Measurements from ENCODE around the gene GIGYF1. TPM values are rescaled to one million over a fixed set of nuclear protein-coding genes. Genes with fewer than 3 reads are reported as not detected.

The GIGYF1 gene
- total RNA-seq, 2 experiments from 2014 or later: 43.4 to 47.4 TPM

DNA sequence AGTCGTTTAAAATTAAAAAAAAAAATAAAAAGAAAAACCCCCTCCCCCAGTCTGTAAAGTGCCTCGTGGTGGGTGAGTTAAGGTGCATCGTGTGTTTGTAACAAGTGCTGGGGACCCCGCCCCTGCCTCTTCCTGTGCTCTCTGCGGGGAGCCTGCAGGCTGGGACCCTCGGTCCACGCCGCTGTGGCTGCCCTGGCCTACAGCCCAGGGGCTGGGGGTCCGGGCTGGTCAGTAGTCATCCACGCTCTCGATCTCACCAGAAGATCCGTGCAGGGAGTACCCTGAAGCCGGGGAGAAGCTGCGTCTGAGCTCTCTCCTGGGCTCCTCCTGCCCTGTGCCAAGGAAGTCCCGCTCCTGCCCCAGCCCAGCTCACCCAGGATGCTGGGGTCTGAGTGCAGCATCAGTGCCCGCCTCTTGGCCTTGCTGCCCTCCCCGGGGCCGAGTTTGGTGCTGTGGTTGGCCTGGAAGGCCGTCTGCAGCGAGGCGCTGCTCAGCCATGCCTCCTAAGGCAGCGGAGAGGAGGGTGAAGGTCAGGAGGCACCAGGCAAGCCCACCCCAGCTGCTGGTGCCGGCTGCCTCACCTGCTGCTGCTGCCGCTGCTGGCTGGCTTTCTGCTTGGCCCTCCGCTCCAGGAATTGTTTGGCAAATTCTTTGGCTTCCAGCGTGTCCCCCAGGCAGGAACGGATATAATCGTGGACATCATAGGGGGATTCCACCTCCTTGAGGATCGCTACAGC, 12.4 kb downstream of the GIGYF1 start:
- Mint-ChIP-seq H3K27me3 (no peaks in the 10 kb centered on the region), H3K36me3 (ENCODE audit: low read depth) (peaks cover 45% of the 10 kb centered on the region), H3K27ac (peak overlapping the region; percentile 21), H3K9me3 (no peaks in the 10 kb centered on the region), H3K4me1 (peaks cover 32% of the 10 kb centered on the region), H3K4me3 (no peak overlapping the region)
- no peak for DNase-seq
- ChIA-PET POLR2A (interaction anchor here (1.3 to 5.4 kb wide), 6 partner anchors 10 to 171 kb away, joined by 3 to 51 read pairs (median 8); partner anchors contain the start of genes FBXO24, GIGYF1, LRCH4 and MOSPD3), CTCF (interaction anchor here (1.4 to 2.0 kb wide), 2 partner anchors 24 to 69 kb away, joined by 4 to 8 read pairs; partner anchors contain the start of genes MOSPD3 and POP7)

DNA sequence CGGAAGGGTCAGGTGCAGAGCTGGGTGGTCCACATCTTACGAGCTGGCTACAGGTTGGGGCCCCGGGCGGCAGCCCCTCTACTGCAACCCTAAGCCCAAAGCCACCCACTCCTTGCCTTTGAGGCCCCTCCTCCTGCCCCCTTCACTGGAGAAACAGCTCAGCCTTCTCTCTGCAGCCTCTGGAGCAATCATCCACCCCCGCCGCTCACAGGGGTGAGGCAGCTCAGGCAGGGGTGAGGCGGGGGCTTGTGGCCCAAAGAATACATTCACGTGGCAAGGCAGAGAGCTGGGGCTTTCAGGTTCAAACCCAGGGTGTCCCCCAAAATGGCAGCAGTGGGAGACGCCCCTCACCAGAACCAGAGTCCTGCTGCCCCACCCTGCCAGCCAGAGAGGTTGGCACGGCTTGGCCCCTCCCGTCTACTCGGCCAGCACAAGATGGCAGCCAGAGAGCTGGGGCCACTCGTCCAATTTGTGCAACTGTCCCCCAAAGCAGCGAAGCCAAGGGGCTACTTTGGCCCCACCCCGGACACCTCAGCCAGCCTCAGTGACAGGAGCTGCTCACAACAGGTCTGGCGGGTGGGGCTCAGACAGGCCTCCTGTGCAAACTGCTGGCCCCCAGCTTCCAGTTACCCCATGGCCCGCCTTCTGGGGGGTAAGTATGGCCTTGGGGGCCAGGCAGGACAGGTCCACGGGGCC, 13.3 kb downstream of the GIGYF1 start:
- Mint-ChIP-seq H3K36me3 (ENCODE audit: low read depth) (peaks cover 49% of the 10 kb centered on the region), H3K4me3 (no peak overlapping the region), H3K9me3 (no peaks in the 10 kb centered on the region), H3K27ac (peak overlapping the region; percentile 31), H3K4me1 (peaks cover 36% of the 10 kb centered on the region), H3K27me3 (no peaks in the 10 kb centered on the region)
- DNase-seq: no peak
- CTCF ChIA-PET: interaction anchor here (1.1 to 2.0 kb wide), 4 partner anchors 10 to 75 kb away, joined by 3 to 8 read pairs (median 4); partner anchors contain the start of genes MOSPD3 and POP7
- POLR2A ChIA-PET: interaction anchor here (1.0 to 5.4 kb wide), 8 partner anchors 11 to 172 kb away, joined by 3 to 51 read pairs (median 7); partner anchors contain the start of genes FBXO24, GIGYF1, LRCH4 and MOSPD3

DNA sequence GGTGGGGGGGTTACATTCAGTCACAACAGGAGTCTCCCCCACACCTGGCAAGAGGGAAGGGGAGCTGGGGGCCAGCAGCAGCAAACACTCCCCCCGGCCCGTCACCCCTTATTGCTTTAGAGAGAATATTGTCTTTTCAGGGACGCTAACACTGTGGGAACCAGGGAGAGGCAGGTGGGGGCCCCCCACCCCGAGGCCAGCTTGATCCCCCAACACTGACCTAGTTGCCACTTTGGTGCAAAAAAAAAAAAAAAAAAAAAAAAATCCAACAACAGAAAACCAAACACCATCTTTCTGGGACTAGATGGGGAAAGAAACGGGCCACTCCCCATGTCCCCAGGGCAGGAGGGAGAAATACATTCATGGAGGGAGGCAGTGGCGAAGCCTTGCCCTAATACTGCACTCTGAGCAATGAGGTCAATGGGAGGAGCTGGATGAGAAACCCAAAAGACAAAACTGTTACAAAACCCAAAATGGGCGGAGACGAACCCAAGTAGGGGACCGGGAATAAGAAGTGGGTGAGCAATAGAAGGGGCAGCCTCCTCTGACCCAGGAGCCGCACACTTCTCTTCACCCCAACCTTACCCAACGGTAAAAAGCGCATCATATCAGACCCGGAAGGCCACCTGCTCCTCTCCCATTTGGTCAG, 14.0 kb downstream of the GIGYF1 start:
- peaks cover 36% of the 10 kb centered on the region for H3K4me1 Mint-ChIP-seq
- no peak overlapping the region for H3K4me3 Mint-ChIP-seq
- DNase-seq: no peak
- no peaks in the 10 kb centered on the region for H3K9me3 Mint-ChIP-seq
- ChIA-PET POLR2A (interaction anchor here (1.0 to 5.4 kb wide), 8 partner anchors 12 to 172 kb away, joined by 3 to 51 read pairs (median 7); partner anchors contain the start of genes FBXO24, GIGYF1, LRCH4 and MOSPD3), CTCF (interaction anchor here (1.1 to 2.0 kb wide), 5 partner anchors 10 to 131 kb away, joined by 3 to 8 read pairs (median 5); partner anchors contain the start of genes MOSPD3 and POP7)
- H3K27ac Mint-ChIP-seq: peak overlapping the region; percentile 31
- no peaks in the 10 kb centered on the region for H3K27me3 Mint-ChIP-seq
- peaks cover 45% of the 10 kb centered on the region for H3K36me3 Mint-ChIP-seq (ENCODE audit: low read depth)

DNA sequence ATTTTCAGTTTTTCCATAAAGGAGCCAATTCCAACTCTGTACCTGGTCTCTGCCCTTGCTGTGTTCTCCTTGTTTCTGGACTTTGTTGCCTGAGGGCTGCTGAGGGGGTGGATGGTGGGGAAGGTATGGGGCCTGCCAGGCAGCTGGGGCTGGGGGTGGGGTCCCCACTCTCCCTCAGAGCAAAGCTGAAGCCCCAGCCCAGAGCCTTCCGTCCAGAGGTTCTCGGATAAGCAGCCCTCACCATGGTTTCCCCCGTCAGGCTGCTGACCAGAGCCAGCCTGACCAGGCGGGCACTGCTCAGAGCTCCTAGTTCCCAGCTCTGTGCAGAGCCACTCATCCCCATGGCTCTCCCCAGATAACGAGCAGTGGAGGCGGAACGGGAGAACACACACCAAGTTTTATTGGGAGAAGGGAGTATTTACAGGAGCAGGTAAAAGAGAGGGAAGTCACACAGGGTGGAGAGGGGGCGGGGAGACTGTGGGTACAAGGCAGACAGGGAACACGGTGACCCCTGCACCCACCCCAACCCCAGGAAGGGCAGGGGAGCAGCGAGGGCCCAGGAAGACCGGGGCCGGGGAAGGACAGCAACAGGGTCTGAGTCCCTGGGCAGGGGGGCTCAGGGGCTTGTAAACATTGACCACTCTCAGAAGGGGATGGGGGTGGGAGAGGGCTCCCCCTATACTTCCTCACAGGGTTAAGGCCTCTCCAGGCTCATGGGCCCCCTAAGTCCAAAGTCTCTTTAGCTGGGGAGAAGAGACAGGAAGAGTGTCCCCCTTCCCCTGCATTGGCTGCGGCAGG, 14.7 kb downstream of the GIGYF1 start:
- Mint-ChIP-seq H3K27ac (no peak overlapping the region), H3K27me3 (no peaks in the 10 kb centered on the region), H3K4me3 (no peak overlapping the region), H3K36me3 (ENCODE audit: low read depth) (peaks cover 50% of the 10 kb centered on the region), H3K4me1 (peaks cover 36% of the 10 kb centered on the region), H3K9me3 (no peaks in the 10 kb centered on the region)
- POLR2A ChIA-PET: interaction anchor here (1.0 to 5.4 kb wide), 6 partner anchors 13 to 111 kb away, joined by 3 to 51 read pairs (median 6); partner anchors contain the start of genes GIGYF1 and POP7
- no peak for DNase-seq
- CTCF ChIA-PET: interaction anchor here (1.2 to 2.0 kb wide), 3 partner anchors 11 to 130 kb away, joined by 5 to 8 read pairs (median 5); partner anchors contain the start of gene POP7

DNA sequence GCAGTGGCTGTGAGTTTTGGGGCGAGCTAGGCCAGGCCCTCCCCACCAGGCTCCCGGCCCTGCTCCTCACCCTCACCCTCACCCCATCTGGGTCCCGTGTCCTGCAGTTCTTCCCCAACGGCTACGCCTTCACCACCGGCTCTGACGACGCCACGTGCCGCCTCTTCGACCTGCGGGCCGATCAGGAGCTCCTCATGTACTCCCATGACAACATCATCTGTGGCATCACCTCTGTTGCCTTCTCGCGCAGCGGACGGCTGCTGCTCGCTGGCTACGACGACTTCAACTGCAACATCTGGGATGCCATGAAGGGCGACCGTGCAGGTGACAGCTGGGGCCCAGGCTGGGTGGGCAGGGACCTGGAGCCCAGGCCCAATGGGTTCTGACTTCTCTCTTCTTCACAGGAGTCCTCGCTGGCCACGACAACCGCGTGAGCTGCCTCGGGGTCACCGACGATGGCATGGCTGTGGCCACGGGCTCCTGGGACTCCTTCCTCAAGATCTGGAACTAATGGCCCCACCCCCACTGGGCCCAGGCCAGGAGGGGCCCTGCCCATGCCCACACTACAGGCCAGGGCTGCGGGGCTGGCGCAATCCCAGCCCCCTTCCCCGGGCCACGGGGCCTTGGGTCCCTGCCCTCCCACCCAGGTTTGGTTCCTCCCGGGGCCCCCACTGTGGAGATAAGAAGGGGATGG, 15.6 kb downstream of the GIGYF1 start:
- Mint-ChIP-seq H3K4me3 (no peak overlapping the region), H3K4me1 (peaks cover 36% of the 10 kb centered on the region), H3K27ac (peak overlapping the region; percentile 71), H3K36me3 (ENCODE audit: low read depth) (peaks cover 54% of the 10 kb centered on the region), H3K9me3 (no peaks in the 10 kb centered on the region), H3K27me3 (no peaks in the 10 kb centered on the region)
- POLR2A ChIA-PET: interaction anchor here (0.9 to 1.6 kb wide), 4 partner anchors 21 to 73 kb away, joined by 3 to 7 read pairs (median 4); partner anchors contain the start of gene MOSPD3
- CTCF ChIA-PET: interaction anchor here (3.9 kb wide), 1 partner anchor 14 kb away, joined by 23 read pairs; no protein-coding TSS in a partner anchor
- no peak for DNase-seq

DNA sequence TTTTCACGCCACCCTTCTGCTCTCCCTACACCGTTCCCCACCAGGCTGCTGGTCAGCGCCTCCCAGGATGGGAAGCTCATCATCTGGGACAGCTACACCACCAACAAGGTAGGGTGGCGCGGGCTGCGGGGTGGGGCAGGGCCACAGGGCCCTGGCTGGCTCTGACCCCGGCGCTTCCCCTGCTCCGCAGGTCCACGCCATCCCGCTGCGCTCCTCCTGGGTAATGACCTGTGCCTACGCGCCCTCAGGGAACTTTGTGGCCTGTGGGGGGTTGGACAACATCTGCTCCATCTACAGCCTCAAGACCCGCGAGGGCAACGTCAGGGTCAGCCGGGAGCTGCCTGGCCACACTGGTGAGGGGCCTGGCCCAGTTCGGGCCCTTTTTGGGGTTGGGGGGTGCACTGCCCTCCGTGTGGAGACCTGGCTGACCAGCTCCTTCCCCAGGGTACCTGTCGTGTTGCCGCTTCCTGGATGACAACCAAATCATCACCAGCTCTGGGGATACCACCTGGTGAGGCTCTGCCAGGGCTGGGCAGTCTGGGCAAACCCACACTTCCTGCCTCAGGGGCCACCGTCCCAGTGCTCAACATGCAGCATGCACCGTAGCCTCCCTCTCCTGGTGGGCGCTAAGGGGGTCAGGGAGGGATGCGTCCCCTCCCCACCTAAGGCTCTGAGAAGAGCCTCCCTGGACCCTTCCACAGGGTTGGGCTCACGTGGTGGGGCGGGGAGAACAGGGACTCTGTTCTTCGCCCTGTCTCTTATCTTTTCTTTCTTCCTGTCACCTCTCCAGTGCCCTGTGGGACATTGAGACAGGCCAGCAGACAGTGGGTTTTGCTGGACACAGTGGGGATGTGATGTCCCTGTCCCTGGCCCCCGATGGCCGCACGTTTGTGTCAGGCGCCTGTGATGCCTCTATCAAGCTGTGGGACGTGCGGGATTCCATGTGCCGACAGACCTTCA, 16.5 kb downstream of the GIGYF1 start:
- peaks cover 42% of the 10 kb centered on the region for H3K4me1 Mint-ChIP-seq
- ChIA-PET POLR2A (interaction anchor here (0.9 to 3.7 kb wide), 8 partner anchors 12 to 241 kb away, joined by 3 to 30 read pairs (median 6); partner anchors contain the start of genes FBXO24, LRCH4, MOSPD3 and POP7), CTCF (interaction anchor here (0.6 to 3.9 kb wide), 3 partner anchors 12 to 64 kb away, joined by 3 to 23 read pairs (median 5); no protein-coding TSS in a partner anchor)
- H3K27me3 Mint-ChIP-seq: no peaks in the 10 kb centered on the region
- H3K27ac Mint-ChIP-seq: peak overlapping the region; percentile 71
- no peaks in the 10 kb centered on the region for H3K9me3 Mint-ChIP-seq
- H3K4me3 Mint-ChIP-seq: peak overlapping the region; percentile 43
- no peak for DNase-seq
- H3K36me3 Mint-ChIP-seq (ENCODE audit: low read depth): peaks cover 50% of the 10 kb centered on the region

DNA sequence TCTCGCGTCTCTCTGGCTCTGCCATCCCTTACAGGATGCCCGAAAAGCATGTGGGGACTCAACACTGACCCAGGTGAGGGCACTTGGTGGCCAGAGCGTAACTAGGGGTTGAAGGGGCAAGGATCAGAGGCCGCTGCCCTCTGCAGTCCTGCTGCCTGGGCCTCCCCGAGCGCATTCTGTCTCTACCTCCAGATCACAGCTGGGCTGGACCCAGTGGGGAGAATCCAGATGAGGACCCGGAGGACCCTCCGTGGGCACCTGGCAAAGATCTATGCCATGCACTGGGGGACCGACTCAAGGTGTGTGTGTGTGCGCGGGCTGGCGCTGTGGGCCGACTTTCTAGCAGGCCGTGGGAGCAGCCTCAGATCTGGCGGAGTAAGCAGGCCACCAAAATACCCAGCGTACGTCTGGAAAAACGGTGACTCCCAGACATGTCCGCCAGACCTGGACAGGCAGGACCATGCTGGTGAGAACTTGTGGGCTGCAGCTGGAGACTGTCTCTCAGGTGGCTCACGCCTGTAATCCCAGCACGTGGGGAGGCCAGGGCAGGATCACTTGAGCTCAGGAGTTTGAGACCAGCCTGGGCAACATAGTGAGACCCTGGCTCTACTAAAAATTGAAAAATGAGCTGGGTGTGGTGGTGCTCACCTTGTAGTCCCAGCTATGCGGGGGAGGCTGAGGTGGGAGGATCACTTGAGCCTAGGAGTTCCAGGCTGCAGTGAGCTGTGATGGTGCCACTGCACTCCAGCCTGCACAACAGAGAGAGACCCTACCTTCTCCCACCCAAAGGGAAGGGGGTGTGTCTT, 17.3 kb downstream of the GIGYF1 start:
- peaks cover 45% of the 10 kb centered on the region for H3K36me3 Mint-ChIP-seq (ENCODE audit: low read depth)
- no peaks in the 10 kb centered on the region for H3K9me3 Mint-ChIP-seq
- peak overlapping the region; percentile 87 for H3K4me3 Mint-ChIP-seq
- peaks cover 41% of the 10 kb centered on the region for H3K4me1 Mint-ChIP-seq
- DNase-seq: no peak
- H3K27me3 Mint-ChIP-seq: no peaks in the 10 kb centered on the region
- CTCF ChIA-PET: interaction anchor here (0.6 to 3.9 kb wide), 4 partner anchors 13 to 63 kb away, joined by 3 to 23 read pairs (median 6); partner anchors contain the start of gene POP7
- H3K27ac Mint-ChIP-seq: peak overlapping the region; percentile 93
- POLR2A ChIA-PET: interaction anchor here (0.5 to 4.5 kb wide), 12 partner anchors 13 to 240 kb away, joined by 3 to 38 read pairs (median 6); partner anchors contain the start of genes FBXO24, LRCH4, MOSPD3 and POP7

DNA sequence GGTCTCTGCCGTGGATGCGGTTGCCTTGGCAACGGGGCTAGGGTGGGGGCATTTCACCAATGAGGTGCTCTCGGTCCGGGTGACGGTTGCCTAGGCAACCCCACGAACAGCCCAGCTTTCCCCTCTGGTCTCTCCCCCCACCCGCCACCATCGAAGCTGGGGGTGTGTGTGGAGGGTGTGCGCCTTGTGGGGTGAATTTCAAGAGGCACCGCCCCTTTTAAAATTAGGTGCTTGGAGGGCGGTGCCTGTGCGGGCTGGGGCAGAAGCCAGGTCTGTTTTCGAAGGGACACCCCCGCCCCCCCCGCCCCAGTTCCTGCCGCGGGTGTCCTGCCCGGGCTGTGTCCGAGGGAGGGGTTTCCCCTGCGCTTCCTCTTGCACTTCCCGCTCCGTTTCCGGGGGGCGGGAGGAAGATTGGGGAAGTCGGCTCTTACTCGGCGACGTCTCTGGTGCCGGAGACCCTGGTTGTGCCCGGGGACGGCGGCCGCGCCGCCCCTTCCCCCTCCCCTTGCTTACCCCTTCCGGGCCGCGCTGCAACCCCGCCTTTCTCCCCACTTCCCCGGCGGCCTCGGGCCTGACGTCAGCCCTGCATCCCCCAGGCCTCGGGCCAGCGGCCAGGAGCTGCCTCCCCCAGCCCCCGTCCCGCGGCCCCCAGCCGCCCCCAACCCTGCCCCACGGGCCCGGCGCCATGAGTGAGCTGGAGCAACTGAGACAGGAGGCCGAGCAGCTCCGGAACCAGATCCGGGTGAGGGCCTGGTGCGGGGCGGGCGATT, 18.3 kb downstream of the GIGYF1 start:
- Mint-ChIP-seq H3K36me3 (ENCODE audit: low read depth) (peaks cover 43% of the 10 kb centered on the region), H3K4me3 (peak overlapping the region; percentile 87), H3K27ac (peak overlapping the region; percentile 93), H3K4me1 (peaks cover 37% of the 10 kb centered on the region), H3K27me3 (peaks cover 7% of the 10 kb centered on the region), H3K9me3 (no peaks in the 10 kb centered on the region)
- CTCF ChIA-PET: interaction anchor here (1.3 to 3.9 kb wide), 5 partner anchors 14 to 43 kb away, joined by 4 to 23 read pairs (median 6); partner anchors contain the start of gene POP7
- POLR2A ChIA-PET: interaction anchor here (0.5 to 4.5 kb wide), 14 partner anchors 15 to 239 kb away, joined by 3 to 38 read pairs (median 5); partner anchors contain the start of genes FBXO24, LRCH4, MOSPD3 and POP7
- peak; percentile 92 for DNase-seq

DNA sequence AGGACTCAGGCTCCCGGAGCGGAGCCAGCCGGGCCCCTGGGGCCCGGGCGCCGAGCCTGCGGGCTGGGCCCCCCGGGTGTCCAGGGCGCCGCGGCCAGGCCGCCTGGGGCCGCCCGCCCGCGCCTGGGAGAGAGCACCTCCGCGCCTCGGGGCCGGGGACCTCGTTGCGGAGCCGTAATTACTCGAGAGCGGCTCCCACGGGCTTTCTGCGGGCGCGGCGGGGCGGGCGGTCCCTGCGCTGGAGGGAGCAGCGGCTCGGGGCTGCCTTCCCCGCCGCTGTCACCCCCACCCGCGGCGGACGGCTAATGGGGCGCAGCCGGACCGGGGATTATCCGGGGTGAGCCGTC, 19.0 kb downstream of the GIGYF1 start:
- CTCF ChIA-PET: interaction anchor here (1.3 to 3.9 kb wide), 5 partner anchors 17 to 63 kb away, joined by 3 to 23 read pairs (median 6); partner anchors contain the start of genes MOSPD3 and POP7
- no peaks in the 10 kb centered on the region for H3K9me3 Mint-ChIP-seq
- POLR2A ChIA-PET: interaction anchor here (0.6 to 4.5 kb wide), 14 partner anchors 16 to 136 kb away, joined by 3 to 38 read pairs (median 4); partner anchors contain the start of genes AGFG2, FBXO24, LRCH4 and MOSPD3
- peaks cover 41% of the 10 kb centered on the region for H3K36me3 Mint-ChIP-seq (ENCODE audit: low read depth)
- peak overlapping the region; percentile 98 for H3K4me3 Mint-ChIP-seq
- peaks cover 7% of the 10 kb centered on the region for H3K27me3 Mint-ChIP-seq
- peak overlapping the region; percentile 93 for H3K27ac Mint-ChIP-seq
- DNase-seq: no peak
- H3K4me1 Mint-ChIP-seq: peaks cover 31% of the 10 kb centered on the region
